ENCODE data around the gene KAT2A.

DNA sequence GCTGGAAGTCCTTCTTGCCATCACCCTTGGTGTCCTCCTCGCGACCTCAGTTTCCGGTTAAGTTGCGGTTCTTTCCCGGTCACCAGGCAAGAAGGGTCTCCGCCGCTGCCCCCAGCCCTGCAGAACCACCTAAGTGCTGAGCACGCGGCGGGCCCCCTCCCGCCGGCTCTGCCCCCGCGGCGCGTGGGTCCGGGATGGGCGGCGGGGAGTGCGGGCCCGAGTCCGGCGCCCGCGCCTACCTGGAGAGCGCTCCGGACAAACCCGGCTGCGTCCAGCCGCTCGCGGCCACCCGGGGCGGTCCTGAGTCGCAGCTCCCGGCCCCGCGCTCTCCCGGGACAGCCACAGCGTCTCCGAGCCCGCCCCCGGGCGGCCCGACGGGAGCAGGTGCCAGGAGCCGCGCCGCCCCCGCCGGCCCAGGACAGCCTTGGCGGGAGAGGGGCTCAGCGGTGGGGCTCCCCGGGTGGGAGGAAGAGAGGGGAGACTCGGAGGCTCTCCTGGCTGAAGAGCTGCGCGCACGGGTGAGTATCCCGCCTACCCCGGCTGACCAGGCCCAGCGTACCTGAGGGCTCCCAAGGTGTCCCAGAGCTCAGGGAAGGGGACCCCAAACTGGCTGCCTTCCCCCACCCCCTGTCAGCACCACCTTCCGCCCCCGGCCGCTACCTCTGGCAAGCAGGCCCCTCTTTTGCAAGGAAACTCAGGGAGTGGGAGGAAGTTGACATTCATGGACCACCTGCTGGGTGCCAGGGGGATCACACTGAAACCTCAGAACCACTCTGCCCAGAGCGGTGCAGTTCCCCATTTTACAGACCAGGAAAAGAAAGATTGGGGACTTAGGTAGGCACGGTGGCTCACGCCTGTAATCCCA is 48.6 kb downstream of the KAT2A start:
- TF ChIP-seq, protein P1, sequence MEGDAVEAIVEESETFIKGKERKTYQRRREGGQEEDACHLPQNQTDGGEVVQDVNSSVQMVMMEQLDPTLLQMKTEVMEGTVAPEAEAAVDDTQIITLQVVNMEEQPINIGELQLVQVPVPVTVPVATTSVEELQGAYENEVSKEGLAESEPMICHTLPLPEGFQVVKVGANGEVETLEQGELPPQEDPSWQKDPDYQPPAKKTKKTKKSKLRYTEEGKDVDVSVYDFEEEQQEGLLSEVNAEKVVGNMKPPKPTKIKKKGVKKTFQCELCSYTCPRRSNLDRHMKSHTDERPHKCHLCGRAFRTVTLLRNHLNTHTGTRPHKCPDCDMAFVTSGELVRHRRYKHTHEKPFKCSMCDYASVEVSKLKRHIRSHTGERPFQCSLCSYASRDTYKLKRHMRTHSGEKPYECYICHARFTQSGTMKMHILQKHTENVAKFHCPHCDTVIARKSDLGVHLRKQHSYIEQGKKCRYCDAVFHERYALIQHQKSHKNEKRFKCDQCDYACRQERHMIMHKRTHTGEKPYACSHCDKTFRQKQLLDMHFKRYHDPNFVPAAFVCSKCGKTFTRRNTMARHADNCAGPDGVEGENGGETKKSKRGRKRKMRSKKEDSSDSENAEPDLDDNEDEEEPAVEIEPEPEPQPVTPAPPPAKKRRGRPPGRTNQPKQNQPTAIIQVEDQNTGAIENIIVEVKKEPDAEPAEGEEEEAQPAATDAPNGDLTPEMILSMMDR (IDR thresholded peaks at IDR 0.05) = no peak
- TF ChIP-seq EZH2 (IDR thresholded peaks at IDR 0.05) = peak; percentile 68
- TF ChIP-seq EZH2phosphoT487 (IDR thresholded peaks at IDR 0.05) = peak; percentile 16

Measured in neural progenitor cell (in vitro differentiated cells).